Glomerular visceral epithelial cell (primary cell): ENCODE measurements around the gene SLC18A3.

Experiments used
- DNase-seq: peaks from one replicate; pipeline ENCODE4 v3.0.0-alpha.2; 2016; ENCODE audit errors: extremely low spot score

SLC18A3 gene

DNA sequence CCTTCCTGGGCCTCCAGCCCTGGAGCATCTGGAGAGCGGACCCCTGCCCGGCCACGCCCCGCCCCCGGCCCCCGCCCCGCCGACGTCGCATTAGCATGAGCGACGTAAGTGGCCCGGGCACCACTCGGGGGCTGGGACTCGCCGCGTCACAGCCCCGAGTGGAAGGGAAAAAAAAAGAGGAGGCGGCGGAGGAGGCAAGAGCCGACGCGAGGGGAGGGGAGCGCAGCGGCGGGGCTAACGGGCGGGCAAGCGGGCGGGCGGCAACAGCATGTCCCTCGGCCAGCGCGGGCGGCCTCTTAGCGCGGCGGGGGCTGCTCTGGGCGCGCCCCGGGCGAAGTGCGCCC is at the start of gene SLC18A3:
Gene SLC18A3 (plus strand): TSS at position 197 of the 344 bp plus-strand sequence. CDS start 431 bp downstream, outside the sequence.
- DNase-seq, result no peak

DNA sequence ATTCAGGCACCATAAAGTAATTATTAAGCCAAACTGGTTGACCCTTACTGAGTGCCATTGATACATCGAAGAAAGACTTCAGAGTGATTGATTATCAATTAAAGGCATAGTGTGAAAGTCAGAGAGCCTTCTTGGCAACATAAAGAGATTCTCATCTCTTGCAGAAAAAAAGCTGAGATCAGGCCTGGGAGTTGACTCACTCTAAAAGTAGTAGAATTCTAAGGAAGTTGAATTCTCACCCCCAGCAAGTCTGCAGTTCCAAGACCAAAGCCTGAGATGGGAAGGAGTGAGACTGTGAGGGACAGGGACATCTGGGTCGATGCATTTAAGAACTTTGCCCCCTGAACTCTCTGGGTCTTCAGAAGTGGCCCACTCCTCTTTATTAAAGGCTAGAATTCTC is 49.6 kb upstream of the SLC18A3 start:
- DNase-seq, result no peak

DNA sequence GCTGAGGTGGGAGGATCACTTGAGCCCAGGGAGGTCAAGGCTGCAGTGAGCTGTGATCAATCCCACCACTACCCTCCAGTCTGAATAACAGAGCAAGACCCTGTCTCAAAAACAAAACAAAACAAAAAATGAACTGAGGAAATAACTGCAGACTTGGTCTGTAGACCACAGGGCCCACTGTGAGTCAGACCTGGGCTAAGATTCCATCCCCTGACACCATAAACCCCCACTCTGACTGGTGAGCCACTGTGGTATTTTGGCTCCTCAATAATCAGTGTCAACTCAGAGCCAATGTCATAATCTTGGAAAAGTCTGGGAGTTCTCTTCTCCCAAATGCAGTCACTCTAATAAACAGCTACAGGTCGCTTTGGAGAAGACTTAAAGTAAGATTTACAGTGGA is 47.2 kb upstream of the SLC18A3 start:
- peak; percentile 3 for DNase-seq

DNA sequence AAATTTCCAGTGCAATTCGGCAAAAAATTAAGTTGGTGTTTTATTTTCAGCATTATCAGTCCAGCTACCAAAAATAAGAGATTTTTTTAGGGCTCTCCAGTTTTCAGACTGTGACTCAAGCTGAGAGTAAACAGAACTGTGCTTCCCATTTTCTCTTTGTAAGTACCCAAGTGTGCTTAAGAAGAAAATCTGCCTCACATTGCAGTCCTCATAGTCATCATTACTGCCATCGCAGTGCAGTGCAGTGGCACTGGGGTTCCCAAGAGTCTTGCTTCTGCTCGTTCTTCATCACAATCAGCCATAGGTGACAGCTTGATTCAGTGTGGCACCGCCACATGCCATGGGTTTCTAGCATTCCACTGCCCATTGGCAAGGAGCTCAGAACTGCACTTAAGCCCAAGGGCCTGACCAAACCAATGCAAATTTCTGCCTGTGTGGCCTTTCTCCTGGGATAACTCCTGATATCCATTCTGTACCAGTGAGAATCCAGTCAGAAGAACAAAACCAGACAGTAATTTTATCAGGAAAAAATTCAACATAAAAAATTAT is 45.6 kb upstream of the SLC18A3 start:
- DNase-seq, result no peak

DNA sequence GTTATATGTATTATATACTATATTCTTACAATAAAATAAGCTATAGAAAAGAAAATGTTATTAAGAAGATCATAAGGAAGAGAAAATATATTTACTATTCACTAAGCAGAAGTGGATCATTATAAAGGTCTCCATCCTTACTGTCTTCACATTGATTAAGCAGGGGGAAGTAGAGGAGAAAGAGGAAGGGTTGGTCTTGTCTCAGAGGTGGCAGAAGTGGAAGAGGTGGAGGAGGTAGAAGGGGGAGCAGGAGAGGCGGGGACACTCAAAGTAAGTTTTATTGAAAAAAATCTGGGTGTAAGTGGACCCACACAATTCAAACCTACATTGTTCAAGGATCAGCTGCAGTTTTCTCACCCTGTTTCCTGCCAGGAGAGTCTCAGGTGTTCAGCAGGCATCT is 42.3 kb upstream of the SLC18A3 start:
- DNase-seq, result no peak

DNA sequence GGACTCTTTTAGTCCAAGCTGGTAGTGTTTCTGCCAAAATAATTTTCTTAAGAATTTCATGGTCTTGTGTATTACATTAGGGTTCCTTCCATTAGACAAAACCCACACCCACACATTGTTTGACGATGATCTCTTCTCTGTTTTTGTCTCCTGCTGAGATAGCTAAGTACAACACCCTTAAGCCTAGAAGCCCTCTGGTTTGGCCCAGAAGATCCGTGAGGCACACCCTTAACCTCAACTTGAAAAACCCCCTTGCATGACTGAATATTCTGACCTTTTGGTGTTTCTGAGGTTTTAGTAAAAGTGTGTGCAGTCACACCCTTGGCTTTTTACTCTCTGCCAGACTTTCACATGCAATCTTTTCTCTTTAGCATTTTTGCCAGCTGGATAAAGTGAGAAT is 41.9 kb upstream of the SLC18A3 start:
- peak; percentile 66 for DNase-seq

DNA sequence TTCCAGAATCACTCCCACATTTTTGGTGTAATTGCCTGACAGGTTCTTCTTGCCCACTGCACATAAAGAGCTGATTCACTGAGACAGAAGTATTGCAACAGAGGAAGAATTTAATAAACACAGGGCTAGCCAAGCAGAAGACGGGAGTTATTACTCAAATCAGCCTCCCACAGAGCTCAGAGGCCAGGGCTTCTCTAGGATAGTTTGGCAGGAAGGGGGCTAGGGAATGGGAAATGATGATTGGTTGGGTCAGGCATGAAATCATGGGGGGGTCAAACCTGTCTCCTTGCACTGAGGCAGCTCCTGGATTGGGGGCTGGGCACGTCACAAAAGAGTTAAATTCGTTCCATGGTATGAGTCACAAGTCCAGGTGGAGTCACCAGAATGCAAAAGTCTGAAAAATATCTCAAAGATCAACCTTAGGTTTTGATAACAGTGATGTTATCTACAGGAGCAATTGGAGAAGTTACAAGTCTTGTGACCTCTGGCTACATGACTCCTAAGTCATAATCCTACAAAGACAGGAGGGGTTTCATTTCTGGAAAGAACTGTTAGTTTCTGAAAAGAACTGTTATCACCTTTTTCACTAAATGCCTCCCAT is 41.0 kb upstream of the SLC18A3 start:
- peak; percentile 14 for DNase-seq

DNA sequence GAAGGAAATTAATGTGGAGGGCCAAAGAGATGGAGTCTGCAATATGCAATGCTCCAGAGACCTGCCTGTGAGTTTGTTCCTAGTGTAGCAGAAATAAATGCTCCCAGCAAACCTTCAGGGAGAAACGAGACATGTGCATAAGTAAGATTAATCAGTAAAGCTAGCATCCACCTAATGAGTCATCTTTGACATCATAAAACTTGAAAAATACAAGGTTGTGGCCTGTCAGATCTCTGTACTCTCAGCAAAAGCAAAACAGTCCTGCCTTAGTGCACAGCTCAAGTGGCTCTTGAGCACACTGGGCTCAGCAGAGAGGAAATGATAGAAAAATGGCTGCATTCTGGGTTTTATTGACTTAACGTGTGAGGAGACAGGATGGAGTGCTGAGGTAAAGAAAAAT is 38.7 kb upstream of the SLC18A3 start:
- DNase-seq, result no peak

DNA sequence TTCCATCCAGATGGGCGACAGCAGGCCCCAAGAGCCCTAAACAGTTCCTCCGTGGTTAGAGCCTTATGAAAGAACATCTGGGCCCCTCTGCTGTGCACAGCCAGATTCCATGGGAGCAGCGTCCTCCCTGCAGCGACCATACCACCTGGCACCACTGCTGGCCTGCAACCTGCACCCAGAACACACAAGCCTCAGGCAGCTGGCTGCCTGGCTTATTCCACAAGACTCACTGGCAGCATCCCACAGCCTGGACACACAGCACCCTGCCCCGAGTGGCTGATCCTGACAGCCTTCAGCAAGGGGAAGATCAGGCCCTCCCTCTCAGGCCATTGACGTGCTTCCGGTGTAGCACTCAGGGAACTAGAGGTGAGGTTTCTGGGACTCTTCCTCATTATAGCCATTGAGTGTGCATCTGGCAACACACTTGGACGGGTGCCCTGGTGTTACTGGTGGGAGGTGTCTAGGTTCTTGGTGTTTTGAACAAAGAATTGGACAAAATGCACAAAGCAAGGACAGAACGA is 37.5 kb upstream of the SLC18A3 start:
- DNase-seq, result no peak

DNA sequence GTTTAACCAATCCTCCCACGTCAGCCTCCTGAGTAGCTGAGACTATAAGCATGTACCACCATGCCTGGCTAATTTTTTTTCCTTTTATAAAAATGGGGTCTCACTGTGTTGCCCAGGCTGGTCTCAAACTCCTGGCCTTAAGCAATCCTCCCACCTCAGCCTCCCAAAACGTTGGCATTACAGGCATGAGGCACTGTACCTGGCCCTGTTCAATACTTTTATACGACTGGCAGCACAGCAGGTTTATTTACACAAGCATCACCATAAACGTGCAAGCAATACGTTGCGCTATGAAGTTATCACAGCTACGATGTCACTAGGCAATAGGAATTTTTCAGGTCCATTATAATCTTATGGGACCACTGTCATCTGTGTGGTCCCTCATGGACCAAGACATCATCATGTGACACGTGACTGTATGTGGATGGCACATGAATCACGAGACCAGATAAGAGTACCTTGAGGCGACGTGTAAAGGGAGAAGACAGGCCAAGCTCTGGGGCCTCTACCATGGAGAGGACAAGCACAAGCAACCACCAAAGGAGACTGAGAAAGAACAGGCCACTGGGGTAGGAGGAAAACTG is 34.5 kb upstream of the SLC18A3 start:
- no peak for DNase-seq

DNA sequence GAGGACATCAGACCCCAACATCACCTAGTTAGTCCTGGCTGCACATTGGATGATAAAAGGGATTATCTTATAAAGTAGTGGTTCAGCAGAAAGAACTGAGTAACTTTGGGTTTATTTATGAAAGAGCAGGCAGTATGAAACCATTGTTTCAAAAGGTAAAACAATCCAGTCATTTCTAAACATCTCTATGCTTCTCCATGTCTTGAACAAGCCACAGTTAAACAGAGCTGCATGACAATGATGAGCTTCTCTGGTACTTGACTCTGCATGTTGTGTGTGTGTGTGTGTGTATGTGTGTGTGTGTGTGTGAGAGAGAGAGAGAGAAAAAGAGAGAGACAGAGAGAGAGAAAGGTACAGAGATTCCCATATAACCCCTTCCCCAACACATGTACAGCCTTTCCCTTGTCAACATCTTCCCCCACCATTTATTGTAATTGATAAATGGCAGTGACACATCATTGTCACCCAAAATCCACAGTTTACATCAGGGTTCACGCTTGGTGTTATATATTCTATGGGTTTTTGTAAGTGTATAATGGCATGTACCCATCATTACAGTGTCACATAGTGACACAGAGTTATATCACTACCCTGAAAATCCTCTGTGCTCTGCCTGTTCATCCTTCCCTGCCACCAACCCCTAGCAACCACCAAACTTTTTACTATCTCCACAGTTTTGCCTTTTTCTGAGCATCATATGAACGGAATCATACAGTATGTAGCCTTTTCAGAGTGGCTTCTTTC is 32.8 kb upstream of the SLC18A3 start:
- DNase-seq, result no peak

DNA sequence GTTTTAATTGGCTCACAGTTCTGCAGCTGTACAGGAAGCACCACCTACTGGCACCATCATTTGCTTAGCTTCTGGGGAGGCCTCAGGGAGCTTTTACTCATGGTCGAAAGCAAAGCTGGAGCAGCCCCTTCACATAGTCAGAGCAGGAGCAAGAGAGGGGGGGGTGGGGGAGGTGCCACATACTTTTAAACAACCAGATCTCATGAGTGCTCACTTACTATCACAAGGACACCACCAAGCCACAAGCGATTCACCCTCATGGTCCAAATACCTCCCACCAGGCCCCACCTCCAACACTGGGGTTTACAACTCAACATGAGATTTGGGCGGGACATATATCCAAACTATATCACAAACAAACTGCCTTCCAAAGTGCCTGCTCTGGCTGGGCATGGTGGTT is 31.7 kb upstream of the SLC18A3 start:
- no peak for DNase-seq

DNA sequence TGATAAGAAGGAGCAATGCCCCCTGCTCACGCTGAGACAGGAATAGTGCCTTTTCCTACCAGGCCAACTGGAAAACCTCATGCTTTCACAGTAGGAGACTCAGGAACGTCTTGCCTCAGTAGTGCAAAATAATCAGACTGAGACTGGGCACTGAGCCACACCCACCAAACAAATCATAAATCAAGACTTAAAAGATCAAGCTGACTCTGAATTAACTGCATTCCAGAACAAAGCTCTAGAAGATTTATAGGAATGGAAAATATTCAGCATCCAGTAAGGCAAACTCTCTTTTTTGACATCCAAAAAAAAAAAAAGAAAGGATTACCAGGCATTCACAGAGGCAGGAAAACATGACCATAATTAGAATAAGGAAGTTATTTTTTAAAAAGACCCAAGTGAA is 30.5 kb upstream of the SLC18A3 start:
- DNase-seq, result no peak

DNA sequence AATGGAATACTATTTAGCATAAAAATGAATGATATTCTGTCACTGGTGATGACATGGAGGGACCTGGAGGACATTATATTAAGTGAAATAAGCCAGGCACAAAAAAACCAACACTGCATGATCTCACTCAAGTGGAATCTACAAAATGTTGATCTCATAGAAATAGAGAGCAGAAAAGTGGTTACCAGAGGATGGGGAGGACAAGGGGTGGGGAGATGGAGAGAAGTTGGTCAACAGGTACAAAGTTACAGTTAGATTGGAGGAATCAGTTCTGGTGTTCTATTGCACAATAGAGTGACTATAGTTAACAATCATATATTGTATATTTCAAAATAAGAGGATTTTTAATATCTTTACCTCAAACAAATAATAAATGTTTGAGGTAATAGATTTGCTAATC is 24.7 kb upstream of the SLC18A3 start:
- DNase-seq, result peak; percentile 23

DNA sequence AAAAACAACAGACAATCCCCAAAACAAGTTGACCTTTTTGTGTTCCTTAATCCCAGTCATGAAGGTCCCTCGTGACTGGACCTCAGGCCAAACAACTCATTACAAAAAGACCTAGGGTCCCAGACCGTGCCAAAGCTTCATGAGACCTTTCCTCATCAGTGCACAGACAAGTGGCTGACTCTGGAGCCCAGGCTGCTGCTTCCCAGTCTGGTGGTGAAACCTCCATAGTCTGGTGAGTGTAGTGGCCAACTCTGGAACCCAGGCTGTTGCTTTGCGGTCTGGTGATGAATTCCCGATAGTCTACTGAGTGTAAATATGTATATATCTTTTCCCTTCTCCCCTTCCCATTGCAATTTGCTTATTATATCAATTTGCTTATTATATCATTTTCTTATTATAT is 22.1 kb upstream of the SLC18A3 start:
- no peak for DNase-seq

DNA sequence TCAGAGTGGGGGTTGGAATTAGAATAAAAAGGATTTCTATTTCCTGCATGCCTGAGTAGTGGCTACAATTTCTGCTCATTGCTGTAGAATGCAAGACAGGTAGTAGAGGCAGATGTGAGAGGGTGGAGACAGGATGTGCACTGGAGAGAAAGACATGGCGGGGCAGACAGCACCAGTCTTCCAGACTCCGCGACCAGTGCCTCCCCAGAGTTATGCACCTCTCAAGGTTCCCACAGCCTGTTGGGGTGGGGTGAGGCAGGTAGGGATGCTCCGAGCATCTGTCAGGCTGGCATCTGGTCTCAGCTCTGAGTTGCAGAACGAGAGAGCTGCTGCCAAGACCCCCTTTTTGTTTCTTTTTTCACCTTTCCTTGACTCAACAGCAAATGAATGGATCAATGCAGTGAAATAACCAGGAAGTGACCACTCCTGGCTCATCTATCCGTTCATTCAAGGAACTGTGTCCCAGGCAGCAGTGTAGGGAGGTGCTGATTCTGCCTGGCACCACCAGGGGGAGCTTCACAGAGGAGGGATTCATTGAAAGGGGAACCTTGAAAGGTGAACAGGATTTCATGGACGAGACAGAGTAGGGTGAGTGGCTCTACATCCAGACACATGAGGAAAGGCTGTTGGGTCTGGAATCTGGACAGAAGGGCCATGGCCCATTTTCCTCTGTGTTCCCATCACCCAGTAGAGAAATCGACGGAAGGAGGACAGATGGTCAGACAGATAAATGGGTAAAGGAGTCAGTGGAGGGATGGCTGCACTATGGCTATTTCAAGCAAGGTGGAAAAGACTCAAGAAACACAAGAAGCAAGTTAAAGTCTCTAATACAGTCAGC is 17.2 kb upstream of the SLC18A3 start:
- peak; percentile 64 for DNase-seq

DNA sequence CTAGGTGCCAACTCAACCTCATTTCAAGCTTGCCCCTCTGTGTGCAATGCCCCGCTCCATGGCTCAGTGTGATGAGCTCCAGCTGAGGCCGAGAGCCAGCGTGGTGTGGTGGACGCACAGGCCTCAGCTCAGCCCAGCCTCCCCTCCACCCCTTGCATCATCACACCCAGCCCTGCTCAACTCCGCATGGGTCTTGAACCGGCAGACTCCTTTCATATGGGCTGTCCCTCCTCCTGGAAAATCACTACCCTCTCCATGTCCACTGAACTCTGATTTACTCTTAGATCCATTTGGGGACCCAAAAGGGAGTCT is 16.6 kb upstream of the SLC18A3 start:
- no peak for DNase-seq

DNA sequence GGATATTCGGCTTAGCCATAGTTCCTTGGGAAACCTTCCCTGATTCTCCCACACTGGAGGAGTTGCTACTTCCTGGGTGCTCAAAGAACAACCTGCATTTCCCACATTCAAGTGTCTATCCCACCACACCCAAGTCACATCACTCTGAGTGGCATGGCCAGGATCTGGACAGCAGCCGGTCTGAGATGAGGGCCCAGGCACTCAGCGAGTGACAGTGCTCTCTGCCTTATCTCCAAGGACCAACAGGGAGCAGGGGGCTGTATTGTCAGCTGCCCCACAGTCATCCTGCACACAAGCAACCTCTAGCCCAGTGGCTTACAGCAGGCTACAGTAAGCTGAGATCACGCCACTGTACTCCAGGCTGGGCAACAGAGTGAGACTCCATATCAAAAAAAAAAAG is 16.1 kb upstream of the SLC18A3 start:
- no peak for DNase-seq

DNA sequence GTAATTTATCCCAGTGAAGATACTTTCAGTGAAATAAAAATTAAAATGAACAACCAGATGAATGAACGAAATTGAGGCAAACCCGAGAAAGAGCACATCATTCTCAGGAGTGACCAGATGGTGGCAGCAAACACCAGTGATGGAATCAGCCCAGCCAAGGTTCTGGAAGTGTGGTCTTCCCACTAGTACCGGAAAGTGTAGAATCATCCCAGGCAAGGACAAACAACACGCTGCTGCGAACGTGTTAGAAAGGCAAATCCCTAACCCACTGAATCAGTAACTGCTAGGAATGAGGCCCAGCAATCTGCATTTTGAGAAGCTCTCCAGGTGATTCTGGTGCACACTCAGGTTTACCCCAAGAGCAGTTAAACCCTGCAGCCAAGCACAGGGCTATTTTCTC is 15.5 kb upstream of the SLC18A3 start:
- DNase-seq, result peak; percentile 59

DNA sequence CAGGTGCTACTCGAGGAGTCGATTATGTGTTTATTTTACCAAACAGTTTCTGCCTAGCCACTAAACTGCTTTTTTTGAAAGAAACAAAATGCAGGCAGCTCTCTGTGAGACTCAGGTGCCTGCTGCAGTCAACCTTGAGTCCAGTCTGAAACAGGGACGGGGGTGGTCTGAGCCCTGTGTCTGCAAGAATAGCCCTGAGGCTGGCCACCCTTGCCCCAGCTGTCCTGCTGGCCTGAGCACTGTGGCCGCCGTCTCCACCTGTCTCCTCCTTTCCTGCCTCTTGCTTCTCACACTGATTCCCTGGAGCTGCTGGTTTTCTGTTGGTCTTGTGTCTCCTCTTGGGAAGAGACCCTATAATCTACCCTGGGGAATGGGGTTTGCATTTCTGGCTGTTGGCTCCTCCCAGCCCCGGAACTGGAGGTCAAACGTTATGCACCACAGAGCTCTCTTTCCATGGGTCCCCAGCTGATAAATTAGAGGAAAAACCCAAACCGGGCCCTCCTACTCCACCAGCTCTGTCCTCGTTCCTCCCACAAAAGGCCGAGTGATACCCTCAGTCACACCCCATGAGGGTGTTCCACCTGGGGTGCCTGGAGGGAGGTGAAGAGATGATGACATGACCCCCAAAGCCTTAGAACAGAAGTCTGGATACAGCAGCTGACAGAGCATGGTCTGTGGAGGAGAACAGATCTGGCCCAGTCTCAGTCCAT is 15.0 kb upstream of the SLC18A3 start:
- DNase-seq, result no peak

DNA sequence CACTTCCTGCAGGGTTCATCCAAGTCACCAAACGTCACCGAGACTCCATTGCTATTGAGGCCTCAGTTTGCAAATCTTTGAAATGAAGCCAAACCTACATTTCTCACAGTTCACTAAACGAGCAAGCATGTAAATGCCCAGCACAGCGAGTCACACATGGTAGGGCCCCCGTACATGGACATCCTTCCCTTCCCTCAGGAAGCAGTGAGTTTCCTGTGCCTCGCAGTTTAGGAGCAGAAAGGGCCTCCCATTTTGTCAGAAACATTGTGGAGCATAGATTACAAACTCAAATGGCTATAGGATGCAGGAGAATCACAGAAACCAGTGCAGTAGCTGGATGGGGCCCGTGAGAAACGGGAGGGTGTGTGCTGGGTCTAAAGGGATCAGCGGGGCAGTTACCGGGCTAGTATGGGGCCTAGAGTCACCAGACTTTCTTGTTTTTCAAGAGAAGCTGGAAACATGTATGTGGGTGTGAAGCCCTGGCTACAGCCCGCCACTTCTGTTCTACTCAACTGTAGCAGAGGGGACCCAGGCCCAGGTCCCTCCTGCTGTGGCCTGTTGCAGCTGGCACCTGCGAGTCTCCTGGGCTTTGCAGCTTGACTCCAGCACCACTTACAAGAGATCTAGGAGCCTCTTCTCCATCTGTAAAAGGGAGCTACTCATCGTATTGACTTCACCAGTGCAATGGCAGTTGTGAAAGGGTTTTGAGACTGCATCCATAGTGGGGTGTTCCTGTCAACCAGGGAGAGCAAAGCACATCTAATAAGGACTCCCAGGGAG is 14.2 kb upstream of the SLC18A3 start:
- DNase-seq, result no peak
